GM21423 (cell line): ENCODE measurements around the gene INPP5J.
A peak's percentile ranks its signal among the peaks of the same experiment; 100 is the strongest.
"Not testable (repeated sequence)": the region's sequence is repeated elsewhere in the genome, so short reads cannot be mapped to it uniquely, and the experiment has no call there.

Source experiments
- ATAC-seq: cut with Tn5 transposase; IDR thresholded peaks from one replicate; pipeline ENCODE4 v1.9.1; 2021; ENCODE audit warnings: mild to moderate bottlenecking, moderate library complexity; ENCODE audit not compliant: unreplicated experiment

The INPP5J gene

GRCh38 chr22:31143038-31143437, 20.3 kb downstream of the INPP5J start:
- no peak for ATAC-seq

GRCh38 chr22:31143537-31143936, 20.8 kb downstream of the INPP5J start:
- ATAC-seq, result no peak

GRCh38 chr22:31144223-31144622, 21.5 kb downstream of the INPP5J start:
- ATAC-seq, result no peak

GRCh38 chr22:31148488-31148887, 25.7 kb downstream of the INPP5J start:
- no peak for ATAC-seq

GRCh38 chr22:31148953-31149627, 26.3 kb downstream of the INPP5J start:
- ATAC-seq, result no peak

GRCh38 chr22:31150615-31151014, 27.8 kb downstream of the INPP5J start:
- ATAC-seq, result no peak

GRCh38 chr22:31151872-31152271, 29.1 kb downstream of the INPP5J start:
- no peak for ATAC-seq

- ATAC-seq, result no peak
Observed at GRCh38 chr22:31153357-31153756, 30.6 kb downstream of the INPP5J start.

GRCh38 chr22:31154975-31155374, 32.2 kb downstream of the INPP5J start:
- ATAC-seq, result no peak

- no peak for ATAC-seq
Observed at GRCh38 chr22:31155422-31155821, 32.7 kb downstream of the INPP5J start.

- ATAC-seq, result peak; percentile 20
Observed at GRCh38 chr22:31160328-31160978, 37.7 kb downstream of the INPP5J start.

- no peak for ATAC-seq
Observed at GRCh38 chr22:31161386-31161785, 38.6 kb downstream of the INPP5J start.

- ATAC-seq, result no peak
Observed at GRCh38 chr22:31162015-31162765, 39.4 kb downstream of the INPP5J start.

GRCh38 chr22:31170971-31171370, 48.2 kb downstream of the INPP5J start:
- no peak for ATAC-seq

GRCh38 chr22:31171734-31172133, 49.0 kb downstream of the INPP5J start:
- not testable (repeated sequence) for ATAC-seq

- no peak for ATAC-seq
Observed at GRCh38 chr22:31173386-31174145, 50.8 kb downstream of the INPP5J start.

- ATAC-seq, result no peak
Observed at GRCh38 chr22:31176923-31177322, 54.2 kb downstream of the INPP5J start.

GRCh38 chr22:31177420-31178162, 54.8 kb downstream of the INPP5J start:
- ATAC-seq, result no peak

- no peak for ATAC-seq
Observed at GRCh38 chr22:31178859-31179258, 56.1 kb downstream of the INPP5J start.

GRCh38 chr22:31179345-31179744, 56.6 kb downstream of the INPP5J start:
- no peak for ATAC-seq

GRCh38 chr22:31184015-31184414, 61.2 kb downstream of the INPP5J start:
- no peak for ATAC-seq
